ENCODE data around the gene STX18. TPM values are rescaled to one million over a fixed set of nuclear protein-coding genes. Genes with fewer than 3 reads are reported as not detected.
A peak's percentile ranks its signal among the peaks of the same experiment; 100 is the strongest.

Gene STX18
- total RNA-seq, 2 donors from 2014 or later = 37.9 to 43.3 TPM

DNA sequence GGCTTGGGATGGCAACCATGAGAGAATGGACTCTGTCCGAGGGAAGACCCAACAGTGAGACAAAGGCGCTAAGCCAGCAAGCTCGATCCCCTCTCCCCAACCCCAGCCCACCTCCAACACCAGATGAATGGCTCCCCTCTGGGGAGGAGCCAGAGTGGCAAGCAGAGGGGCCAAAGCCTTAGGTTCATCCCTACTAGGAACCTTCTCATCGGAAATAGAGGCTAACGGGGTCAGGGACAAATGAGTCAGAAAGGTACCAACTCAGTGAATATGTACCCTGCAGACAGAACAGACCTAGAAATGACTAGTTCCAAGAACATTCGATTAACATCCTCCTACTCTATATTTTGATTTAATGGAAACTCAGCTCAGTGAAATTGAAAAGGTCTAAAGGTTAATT lies 81.1 kb downstream of the STX18 start:
- DNase-seq = no peak
- ATAC-seq = no peak
- intact Hi-C loops (cut with DNase I, micrococcal nuclease) = no loop called here

GRCh38 chr4:4459181-4459580 lies 82.7 kb downstream of the STX18 start:
- intact Hi-C loops (cut with DNase I, micrococcal nuclease) = no loop called here
- DNase-seq = no peak
- ATAC-seq = no peak

- DNase-seq (no peak), ATAC-seq (no peak)
- intact Hi-C loops (cut with DNase I, micrococcal nuclease) = no loop called here
Observed at GRCh38 chr4:4457803-4458553, 83.9 kb downstream of the STX18 start.

DNA sequence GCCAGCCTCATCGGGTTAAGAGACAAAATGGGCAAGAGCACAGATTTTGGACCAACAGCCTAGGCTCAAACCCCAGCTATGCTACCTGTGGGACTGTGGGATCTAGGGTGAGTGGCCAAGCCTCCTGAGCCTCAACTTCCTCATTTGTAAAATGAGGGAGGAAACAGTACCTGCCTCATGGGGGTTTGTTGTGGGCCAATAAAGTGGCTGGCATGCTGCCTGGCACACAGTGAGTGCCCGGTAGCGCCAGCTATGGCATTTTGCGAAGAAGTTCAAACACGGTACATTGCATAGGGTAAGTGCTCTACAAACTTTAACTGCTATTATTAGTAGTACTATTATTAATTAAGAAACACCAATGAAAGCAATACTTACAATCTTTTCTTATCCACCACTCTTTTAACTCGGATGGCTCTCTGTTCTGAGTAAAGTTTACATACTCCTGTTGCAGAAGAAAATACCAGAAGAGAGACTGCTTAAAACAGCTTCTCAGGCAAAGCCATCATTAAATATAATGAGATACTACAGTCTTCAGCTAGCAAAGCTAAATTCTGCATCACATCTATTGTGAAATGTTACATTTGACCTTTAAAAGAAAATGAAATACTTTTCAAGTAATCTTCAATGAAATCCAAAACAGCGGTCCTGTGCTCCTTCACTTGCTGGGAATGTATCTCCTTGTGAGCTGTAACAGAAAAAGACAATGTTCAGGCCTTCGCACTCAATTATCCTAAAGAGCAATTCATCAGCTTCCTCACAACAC lies 84.9 kb downstream of the STX18 start:
- intact Hi-C loops (cut with DNase I, micrococcal nuclease) = no loop called here
- ATAC-seq (no peak), DNase-seq (no peak)

GRCh38 chr4:4456351-4456750 lies 85.5 kb downstream of the STX18 start:
- intact Hi-C loops (cut with DNase I, micrococcal nuclease) = no loop called here
- DNase-seq (no peak), ATAC-seq (no peak)

GRCh38 chr4:4455210-4455865 lies 86.5 kb downstream of the STX18 start:
- ATAC-seq = no peak
- no peak for DNase-seq
- intact Hi-C loops (cut with DNase I, micrococcal nuclease) = no loop called here

DNA sequence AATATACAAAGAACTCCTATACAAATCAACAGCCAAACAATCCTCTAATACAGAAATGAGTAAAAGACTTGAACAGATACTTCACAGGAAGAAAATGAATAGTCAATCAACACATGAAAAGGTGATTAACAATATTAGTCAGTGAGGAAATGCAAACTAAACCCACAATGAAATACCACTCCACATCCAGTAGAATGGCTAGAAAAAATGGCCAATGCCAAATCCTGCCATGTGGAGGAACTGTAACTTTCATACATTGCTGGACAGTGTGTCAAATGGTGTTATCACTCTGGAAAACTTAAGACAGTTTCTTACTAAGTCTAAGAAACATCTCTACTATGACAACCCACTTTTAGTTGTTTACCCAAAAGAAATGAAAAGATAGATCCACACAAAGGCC lies 95.4 kb downstream of the STX18 start:
- intact Hi-C loops (cut with DNase I, micrococcal nuclease) = no loop called here
- DNase-seq (no peak), ATAC-seq (no peak)

- no peak for ATAC-seq
- intact Hi-C loops (cut with DNase I, micrococcal nuclease) = no loop called here
- DNase-seq = no peak
Observed at GRCh38 chr4:4443821-4444220, 98.0 kb downstream of the STX18 start.

DNA sequence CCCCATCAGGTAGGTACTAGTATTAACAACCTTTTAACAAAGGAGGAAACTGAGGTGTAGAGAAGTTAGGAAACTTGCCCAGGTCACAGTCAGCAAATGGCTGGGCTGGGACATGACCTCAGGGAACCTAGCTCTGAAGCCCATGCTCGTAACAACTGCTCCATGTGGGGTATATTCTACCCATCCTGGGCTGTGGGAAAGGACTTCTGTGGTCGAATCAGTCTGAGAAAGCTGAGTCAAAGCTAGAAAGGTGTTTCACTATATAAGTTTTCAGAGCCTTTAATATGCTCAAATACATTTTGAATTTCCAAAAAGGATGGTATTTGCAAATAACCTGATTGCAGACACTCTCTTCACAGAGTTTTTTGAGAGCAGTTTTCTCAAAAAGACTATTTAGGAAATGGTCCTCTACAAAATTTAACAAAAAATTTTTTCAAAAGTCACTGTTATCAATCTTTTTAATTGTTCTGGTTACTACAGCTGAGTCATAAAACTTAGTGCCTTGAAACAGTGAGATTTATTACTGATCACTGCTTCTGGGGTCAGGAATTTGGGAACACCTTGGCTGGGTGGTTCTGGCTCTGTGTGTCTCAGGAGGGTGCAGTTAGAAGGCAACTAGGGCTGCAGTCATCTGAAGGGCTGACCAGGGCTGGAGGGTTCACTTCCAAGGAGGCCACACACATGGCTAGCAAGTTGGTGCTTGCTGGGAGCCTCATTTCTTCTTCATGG lies 101.4 kb downstream of the STX18 start:
- DNase-seq = no peak
- intact Hi-C loops (cut with DNase I, micrococcal nuclease) = no loop called here
- ATAC-seq = no peak

DNA sequence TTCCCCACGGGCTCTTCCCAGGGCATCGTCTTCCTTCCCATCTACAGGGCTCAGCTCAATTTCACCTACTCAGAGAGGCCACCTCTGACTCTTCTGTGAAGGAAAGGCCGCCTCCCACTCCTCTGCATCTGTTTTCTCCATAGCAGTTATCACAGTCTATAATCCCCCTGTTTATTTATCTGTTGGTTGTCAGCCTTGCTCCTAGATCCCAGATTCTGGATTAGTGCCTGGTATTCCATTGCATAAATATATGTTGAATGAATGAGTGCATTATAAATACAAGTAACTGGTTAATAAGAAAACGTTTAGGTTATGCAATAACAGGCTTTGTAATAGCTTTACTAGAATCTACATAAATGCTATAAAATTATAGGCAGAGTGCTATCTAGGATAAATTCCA lies 102.1 kb downstream of the STX18 start:
- ATAC-seq = no peak
- intact Hi-C loops (cut with DNase I, micrococcal nuclease) = no loop called here
- DNase-seq = no peak

DNA sequence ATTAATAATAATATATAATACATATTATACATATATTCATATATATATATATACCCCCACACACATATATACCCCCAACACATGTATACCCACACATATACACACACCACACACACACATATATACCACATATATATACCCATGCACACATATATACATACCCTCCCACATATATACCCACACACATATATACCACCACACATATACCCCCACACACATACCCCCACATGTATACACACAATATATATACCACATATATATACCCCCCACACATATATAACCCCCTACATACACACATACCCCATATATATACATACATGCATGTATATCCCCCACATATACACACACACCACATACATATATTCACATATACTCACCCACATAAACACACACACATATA lies 103.0 kb downstream of the STX18 start:
- ATAC-seq (no peak), DNase-seq (no peak)
- intact Hi-C loops (cut with DNase I, micrococcal nuclease) = no loop called here

GRCh38 chr4:4437798-4438470 lies 103.9 kb downstream of the STX18 start:
- ATAC-seq (no peak), DNase-seq (no peak)
- intact Hi-C loops (cut with DNase I, micrococcal nuclease) = no loop called here

DNA sequence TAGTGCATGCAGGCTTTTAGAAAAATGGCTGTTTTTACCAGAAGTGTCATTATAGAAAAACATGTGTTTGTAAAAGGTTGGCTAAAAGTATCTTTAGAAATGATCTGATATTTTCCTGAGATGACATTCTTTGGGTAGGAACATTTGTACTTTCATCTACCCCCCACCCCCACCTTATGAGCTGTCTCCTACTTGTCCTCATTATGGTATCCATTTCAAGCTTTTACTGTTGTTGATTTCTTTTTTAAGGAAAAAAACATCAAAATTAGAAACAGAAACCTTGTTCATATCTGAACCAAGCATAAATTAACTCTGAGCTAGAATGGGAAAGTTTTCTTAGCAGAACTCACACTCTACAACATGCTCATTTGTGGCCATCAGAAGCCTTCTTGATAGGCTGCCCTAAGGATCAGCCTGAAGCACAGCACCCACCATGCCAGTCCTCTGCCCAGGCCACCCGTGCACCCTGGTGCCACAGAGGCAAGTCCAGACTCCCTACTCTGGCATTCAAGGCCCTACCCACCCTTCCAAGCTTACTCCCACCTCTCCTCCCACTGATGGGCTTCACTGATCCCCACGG lies 105.5 kb downstream of the STX18 start:
- intact Hi-C loops (cut with DNase I, micrococcal nuclease) = no loop called here
- no peak for DNase-seq
- ATAC-seq = no peak

DNA sequence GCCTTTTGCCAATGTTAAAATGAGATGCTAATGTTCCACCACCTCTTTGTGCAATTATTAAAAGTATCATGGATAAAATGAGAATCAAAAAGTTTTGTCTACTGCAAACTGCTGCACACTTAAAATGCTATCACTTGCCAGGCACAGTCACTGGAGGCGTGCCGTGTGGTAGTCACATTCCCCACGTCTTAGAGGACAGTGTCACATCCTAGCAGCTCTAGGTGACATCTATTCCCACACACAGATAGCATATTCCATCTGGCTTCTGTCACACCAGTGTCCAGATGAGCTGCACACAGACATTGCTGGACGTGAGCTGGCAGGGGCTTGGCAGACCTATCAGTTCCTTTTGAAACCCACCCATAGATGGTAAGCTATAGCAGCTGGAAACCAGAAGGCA lies 107.9 kb downstream of the STX18 start:
- DNase-seq = no peak
- no peak for ATAC-seq
- intact Hi-C loops (cut with DNase I, micrococcal nuclease) = no loop called here

DNA sequence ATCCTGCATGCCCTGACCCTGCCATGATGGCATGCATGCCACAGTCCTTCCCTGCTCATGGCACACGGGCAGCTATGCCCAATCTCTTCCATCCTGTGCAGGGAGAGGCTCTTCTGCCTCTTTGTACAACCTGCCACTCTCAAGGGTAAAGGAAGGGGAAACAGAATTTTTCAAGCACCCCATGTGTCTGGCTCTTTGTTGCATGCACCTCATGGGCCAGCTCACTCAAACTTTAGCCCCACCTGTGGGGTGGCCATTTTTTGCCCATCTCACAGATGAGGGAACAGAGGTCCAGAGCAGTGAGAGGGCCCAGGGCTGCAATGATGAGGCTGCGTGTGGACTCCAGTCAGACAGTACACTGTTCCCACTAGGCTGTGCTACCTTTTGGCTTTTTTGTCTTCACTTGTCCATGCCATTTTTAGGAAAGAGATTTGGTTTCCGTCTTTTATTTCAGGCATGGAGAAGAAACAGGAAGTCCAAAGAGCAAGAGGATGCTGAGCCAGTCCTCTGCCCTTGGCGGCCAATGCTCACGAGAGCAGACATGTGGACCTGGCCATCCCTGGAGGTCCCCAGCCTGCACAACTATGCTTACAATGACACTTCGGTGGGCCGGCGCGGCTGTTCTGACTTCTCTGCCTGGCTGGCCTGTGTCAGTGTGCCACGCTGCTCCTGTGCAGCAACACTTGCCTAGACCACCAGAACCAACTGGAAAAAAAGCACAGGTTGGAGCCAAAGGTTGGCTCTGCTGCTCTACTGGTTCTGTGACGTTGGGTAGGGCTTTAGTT lies 109.3 kb downstream of the STX18 start:
- DNase-seq = no peak

DNA sequence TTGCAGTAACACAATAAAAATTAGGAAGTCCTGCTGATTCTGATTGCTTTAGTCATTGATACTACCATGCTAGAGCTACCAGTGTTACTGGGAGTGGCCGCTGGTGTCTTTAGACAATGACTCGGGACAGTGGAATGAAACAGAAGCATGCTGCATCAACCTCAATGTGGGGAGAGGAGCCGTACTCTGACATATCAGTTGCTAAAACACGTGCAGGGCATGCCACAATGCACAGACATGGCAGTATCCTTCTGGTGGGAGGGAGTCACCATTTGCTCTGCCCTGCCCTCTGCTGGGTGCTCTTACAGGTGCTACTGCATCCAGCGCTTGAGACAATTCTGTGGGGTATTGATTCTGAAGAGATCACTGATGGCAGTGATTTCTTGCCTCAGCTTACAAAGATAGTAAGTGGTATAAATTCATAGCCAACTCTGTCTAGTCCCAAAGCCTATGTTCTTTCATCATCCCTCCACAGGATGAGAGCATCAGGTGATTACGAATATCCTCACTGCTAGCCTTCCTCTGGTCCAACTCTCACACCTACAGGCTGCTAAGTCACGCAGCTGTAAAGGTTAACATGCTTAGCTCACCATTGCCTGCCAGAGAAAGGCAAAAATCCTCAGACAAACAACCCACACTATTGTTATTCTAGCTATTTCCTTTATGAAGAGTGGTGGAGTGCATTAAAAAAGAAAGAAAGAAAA lies 111.2 kb downstream of the STX18 start:
- intact Hi-C loops (cut with DNase I, micrococcal nuclease) = no loop called here
- ATAC-seq (peak; percentile 60), DNase-seq (peak in 1 of 2 donors; percentile 31)

More for the DNA sequence above, 109.3 kb downstream of the STX18 start:
- no peak for ATAC-seq
- intact Hi-C loops (cut with DNase I, micrococcal nuclease) = no loop called here

Data from left colon (tissue), 2 donors.